Left kidney (tissue), 2 donors: ENCODE measurements around the gene ZNF512B. TPM values are rescaled to one million over a fixed set of nuclear protein-coding genes. Genes with fewer than 3 reads are reported as not detected.
"Not testable (repeated sequence)": the region's sequence is repeated elsewhere in the genome, so short reads cannot be mapped to it uniquely, and the experiment has no call there.

ENCODE experiments used
- DNase-seq: peaks from one replicate; pipeline ENCODE4 v3.0.0-alpha.2; 2013
- polyA plus RNA-seq: library from polyadenylated mRNA; unstranded; fragments of 120-200 nt; gene quantifications from one replicate; pipeline ENCODE4 v1.2.1, GENCODE V29; 2013; ENCODE audit not compliant: insufficient read length

Gene ZNF512B
- polyA plus RNA-seq, 1 donor: 24.7 TPM

DNA sequence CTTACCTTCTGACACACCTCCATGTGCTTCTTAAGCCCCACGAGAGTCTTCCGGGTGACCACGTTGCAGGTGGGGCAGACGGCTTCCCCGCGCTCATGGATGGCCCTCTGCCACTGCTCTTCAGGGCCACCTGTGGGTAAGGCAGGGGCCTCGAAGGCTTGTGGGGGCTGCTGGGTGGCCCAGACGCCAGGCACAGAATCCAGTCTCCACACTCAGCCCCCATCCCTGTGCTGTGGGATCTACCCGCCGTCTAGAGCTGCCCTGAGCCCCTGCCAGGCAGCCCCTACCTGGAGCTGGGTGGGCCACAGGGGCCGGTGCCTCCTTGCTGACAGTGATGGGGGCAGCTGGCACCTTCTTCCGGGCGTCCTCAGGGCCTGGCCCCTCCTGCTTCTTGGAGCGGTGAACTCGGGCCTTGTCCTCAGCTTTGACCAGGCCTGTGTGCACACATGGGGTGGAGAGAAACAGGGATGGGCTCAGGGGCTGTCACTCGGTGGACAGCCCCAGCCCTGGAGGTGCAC, 5.9 kb downstream of the ZNF512B start:
- DNase-seq: no peak

DNA sequence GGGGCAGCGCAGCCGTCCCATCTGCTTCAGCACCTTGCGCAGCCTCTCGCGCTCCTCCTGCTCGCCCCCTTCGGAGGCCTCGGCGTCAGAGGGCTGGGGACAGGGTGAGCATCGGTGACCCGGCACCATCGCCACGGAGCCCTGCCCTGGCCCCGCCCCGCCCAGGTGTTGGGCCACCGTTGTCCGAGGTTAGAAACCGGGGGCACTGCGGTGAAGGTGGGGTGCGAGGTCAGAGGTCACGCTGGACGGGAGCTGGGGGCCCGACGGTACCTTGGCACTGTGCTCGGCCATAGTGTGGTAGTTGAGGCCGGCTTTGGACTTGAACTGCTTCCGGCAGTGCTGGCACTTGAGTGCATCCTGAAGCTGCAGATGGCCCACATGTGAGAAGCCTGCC, 6.4 kb downstream of the ZNF512B start:
- DNase-seq: no peak

DNA sequence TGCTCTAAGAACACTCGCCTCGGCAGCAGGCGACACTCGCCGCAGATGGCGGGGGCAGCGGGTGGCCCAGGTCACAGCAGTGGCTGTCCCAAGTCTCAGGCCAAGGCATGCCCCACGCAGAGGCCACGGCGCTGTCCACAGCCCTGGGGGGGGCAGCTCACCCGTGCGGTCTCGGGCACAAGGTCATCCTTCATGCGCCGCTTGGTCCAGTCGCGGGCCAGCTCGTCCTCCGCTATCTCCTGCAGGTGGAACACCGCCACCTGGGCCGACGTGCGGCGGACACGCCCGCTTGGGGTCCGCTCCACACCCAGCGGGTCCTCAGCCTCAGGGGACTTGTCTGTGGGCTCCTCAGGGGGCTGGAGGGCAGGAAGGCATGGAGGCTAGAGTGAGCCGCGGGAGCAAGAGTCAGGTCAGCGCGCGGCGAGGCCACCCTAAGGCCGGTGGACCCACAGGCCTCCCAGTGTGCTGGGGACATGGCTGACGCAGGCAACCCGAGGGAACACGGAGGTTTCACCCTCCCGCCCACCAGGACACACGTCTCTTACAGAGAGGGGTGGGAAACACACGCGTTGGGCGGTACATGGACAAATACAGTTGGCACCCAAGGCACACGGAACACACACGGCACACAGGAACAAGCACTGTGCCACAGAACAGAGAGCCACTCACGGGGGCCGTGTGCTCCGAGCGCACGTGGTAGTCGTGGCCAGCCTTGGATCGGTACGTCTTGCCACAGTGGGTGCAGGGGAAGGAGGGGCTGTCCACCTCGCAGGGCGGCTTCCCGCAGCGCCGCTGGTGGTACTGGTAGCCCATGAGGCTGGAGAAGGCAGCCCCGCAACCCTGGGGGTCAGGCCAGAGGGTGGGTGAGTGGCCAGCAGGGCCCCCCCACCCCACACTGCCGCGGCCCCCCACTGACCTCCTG, 7.0 kb downstream of the ZNF512B start:
- DNase-seq: no peak

DNA sequence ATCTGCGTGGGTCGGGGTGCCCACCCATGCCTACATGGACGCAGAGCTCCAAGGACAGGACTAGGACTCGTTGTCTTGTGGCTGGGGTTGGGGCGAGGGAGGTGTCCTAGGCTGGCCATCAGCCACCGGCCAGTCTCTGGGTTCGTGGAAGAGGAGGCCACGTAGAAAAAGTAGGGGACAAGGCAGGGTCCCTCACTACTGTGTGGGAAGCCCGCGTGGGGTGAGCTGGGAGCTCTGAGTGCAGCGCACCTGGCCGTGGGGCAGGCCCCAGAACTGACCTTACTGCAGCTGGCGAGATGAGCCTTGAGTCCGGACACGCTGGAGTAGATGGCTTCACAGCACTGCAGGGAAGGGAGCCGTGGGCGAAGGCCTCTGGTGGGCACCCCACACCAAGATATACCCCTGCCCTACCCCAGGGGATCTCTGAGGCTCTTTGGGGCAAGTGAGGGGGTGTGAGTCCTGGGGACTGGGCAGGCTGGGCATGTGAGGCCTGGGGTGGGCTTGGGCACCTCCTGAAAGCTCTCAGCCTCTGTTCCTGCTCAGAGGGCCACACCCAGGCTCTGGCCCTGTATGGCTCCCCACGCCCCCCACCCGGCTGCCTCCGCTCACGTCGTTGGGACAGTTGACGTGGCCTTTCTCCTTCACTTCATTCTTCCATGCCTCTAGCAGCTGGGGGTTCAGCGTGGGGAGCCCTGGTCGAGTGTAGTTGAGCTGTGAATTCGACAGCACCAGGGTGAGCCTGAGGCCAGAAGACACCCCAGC, 7.9 kb downstream of the ZNF512B start:
- DNase-seq: no peak

DNA sequence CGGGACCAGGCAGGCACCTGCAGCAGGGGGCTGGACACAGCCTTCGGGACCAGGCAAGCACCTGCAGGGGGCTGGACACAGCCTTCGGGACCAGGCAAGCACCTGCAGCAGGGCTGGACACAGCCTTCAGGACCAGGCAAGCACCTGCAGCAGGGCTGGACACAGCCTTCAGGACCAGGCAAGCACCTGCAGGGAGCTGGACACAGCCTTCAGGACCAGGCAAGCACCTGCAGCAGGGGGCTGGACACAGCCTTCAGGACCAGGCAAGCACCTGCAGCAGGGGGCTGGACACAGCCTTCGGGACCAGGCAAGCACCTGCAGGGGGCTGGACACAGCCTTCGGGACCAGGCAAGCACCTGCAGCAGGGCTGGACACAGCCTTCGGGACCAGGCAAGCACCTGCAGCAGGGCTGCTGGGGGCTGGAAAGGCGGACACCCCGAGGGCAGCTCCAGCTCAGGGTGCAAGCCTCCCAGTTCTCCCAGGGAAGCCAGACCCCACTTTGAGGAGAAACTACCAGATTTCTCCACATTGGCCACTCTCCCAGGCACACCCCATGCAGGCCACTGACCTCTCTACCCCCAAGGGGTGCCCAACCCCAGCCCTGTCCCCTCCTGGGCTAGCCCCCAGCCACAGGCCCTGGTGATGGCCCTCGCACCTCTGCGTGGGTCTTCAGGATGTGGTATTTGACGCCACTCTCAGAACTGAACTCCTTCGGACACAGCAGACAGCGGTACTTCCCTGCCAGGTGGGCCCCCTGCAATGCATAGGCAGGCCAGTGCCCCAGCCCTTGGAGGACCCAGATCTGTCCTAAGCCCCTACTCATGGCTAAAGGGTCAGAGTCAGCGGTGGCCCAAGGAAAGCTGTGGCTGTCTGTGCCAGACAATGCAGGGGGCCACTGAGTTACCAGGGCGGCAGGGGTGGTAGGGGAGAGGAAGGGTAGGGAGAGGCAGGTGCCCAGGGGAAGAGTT, 8.8 kb downstream of the ZNF512B start:
- not testable (repeated sequence) for DNase-seq

DNA sequence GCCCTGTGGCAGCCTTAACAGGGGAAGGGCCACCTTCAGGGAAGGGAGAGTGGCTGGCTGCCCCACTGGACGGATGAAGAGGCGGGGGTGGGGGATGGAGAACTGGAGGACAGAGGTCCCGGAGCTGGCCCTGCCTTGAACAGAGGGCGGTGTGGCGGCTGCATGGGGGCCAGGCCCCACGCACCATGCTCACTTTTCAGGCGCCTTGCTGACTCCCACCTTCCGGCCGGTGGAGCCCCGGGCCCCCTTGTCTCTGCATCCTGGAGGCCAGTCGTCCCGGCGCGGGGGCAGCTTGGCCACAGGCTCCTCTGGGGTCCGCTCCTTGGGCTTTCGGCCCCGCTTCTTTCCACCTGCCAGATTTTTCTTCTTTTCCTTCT, 10.0 kb downstream of the ZNF512B start:
- DNase-seq: no peak

DNA sequence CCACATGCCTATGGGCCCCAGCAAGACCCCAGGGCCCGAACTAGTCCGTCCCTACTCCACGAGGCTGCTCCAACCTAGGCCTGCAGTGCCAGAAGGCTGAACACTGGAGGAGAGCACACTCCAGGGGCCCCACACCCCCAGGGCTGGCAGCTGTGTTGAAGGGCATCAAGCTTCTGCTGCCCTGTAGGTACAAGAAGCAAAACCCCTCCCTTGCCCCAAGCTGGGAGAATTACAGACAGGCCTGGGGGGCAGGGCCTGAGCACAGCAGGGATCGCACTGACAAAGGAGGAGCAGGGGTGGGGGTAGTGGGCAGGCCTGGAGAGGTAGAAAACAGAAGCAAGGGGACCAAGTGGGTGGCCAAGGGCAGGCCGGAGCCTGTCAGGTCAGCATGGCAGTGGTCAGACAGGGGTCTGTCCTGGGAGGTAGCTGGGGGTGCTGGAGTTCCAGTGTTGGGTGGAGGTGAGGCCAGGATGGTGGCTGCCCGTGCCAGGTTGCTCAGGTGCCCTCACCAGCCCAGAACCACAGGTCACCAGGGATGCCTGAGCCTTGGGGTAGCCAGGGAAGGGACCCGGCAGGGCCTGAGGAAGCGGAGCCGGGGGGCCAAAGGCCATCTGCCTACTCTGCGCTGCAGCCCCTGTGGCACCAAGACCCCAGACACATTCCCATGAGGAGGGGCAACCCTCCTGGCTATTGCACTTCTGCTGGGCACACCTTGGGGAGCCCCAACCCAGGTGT, 10.6 kb downstream of the ZNF512B start:
- no peak for DNase-seq

DNA sequence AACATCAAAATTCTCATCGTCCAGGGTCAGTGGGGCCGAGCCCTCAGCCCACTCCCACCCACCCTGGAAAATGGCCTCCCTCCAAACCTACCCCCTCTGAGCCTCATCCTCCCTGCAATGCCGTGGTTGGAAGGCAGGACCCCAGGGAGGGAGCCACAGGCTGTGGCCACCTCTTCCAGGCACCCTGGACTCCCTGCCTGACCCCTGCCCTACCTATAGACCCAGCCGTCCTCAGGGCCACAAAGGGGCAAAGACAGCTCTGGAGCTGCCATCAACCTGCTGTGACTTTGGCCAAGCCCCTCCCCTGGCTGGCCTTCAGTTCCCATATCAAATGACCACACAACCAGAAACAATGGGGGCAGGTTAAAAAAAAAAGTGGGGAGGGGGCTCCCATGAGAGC, 11.3 kb downstream of the ZNF512B start:
- no peak for DNase-seq

DNA sequence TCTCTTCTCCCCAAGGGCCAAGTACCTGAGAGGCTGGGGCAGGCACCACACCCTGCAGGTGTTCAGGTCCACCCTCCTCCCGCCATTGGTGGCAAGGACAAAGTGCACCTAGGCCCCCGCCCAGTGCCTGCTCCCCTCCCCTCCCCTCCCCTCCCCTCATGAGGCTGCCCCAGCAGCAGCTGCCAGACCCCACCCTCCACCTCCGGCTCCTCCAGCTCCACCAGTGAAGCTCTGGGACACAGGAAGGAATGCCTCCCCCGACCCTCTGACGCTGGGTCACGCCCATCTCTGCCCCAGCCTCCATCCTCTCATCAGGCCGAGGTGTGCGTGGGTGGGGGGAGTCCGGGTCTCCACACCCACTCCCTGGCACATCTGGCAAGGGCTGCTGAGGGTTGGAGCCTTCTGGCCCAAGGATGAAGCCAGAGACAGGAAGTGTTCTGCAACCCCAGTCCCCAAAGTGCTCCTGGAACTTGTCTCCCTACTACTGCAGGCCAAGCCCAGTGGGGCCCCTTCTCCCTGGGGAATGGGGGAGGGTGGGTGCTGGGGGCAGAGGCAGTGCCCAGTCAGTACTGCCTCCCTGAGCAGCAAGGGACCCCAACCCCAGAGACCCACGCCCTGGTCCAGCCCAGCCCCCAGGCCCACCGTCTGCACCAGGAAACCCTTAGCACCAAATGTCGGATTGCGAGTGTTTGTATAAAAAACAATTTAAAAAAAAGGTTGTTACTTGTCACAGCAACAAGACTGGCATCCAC, 11.9 kb downstream of the ZNF512B start:
- DNase-seq: no peak

DNA sequence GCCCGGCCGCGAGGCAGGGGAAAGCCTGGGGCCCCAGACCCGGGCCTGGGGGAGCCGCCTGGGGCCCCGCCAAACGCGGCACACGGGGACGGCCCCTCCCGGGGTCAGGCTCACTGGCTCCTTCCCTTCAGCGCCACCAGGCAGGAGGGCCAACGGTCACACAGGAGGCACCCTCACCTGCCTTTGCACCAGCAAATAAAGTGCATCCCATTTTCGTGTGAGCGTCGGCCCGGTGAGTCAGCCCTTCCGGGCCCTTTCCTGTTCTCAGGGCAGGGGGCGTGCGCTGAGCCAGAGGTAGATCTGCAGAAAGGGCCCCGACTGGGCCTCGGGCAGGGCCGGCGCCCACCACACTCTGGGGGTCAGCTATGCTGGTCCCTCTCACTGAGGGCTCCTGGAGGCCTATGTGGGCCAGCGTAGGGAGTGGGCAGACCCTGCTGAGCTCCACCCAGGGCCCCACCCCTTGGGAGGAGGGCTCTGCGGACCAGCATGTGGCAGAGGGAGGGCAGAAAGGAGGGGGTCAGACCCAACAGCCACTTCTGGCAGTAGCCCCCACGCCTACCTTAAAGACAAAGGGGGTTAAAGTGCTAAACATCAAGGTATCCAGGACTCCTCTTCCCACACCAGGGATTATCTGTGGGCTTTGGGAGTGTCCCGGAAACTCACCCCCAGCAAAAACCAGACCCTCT, 12.6 kb downstream of the ZNF512B start:
- DNase-seq: peak; percentile 30

DNA sequence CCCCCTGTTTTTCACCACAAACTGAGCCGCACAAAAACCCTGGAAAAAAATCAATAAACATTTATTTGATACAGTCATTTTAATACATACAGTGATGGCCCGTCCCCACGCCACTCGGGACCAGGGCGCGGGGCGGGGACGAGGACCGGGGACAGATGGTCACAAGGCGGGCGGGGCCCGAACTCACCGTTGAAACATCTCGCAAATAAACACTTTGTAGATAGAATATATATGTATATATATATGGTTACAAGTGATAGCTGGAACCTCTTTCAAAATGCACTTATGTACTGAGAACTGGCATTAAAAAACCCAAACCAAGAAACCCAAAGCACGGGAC, 13.1 kb downstream of the ZNF512B start:
- no peak for DNase-seq

DNA sequence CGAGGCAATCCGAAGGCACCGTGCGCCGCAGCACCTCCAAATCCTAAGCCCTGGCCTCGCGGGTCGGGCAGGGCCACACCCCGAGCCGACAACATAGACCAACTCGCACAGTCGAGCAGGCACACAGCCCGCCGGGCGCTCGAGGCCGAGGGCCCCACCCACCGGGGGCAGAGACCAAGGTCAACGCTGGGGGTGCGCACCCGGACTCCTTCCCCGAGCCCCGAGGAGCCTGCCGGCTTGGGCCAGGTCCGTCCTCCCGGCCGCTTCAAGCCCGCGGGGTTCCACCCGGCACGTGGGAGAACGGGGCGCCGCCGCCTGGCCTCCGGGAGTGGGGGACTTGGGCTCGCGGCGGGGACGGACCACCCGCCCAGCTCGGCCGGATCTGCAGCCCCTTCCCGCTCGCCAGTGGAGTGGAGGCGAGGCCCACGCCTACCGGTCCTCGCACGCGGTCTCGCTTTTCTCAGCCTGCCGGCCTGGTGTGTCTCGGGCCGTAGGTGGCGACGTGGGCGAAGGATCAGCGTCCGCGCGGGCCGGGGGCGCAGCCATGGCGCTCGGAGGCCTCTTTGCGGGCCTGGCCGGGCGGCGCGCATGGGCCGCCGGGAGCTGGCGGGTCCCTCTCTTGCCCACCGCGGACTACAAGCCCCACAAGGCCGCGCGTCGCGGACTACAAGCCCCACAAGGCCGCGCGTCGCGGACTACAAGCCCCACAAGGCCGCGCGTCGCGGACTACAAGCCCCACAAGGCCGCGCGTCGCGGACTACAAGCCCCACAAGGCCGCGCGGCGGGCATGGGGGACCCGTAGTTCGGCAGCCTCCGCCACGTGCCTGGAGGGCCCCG, 13.7 kb downstream of the ZNF512B start, which contains the start of gene UCKL1:
Gene UCKL1 (minus strand): TSS at position 590 of the 837 bp plus-strand sequence. CDS start 44 bp downstream, at position 546.
- DNase-seq: peak; percentile 86

DNA sequence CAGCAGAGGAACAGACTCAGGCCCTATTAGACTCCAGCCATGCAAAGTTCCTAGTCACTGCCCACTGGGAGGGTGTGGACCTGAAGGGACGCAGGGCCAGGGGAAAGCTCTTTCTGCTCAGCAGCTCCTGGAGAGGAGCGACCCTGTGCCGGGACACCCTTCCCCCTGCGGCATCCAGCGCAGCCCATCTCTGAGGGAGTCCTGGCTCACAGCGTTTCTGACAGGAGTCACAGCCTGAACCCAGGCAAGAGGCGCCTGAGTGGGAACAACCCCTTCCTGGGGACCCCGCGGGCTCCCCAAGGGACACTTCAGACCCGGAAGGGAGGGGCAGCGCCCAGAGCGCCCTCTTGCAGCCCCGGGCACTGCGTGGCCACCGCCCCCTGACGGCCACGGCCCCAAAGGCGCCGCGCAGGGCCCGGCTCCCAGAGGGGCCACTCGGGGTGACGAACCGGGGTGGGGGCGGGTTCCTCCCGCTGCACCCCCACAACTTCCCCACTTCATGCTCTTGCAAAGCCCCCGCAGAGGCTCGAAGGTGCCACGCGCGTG, 14.4 kb downstream of the ZNF512B start:
- no peak for DNase-seq

DNA sequence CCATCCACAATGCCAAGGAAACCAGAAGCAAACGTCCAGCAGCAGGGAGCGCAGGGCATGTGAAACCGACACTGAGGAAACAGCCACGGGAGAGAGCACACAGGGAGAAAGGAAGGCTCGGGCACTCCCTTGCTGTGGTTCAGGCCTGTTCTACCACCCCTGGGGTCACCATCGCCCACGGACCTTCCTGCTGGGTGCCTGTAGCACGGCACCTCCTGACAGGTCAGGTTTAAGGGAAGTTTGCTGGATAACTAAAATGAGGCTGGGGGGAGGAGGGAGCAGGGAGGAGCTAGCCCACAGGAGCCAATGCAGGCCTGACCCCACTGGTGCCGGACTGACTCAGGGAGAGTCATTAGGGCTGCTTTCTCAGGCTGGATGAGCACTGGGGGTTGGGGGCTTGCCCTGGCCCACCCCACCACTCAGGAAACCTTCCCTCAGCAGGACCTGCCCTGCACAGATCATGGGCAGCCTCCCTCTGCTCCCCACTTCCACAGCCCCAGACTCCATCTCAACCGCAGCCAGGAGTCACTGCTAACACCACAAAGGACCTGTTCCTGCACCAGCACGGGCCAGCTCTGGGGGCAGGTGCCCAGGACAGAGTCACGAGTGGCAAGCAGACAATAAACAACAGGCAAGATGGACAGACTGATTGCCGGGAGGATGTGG, 15.8 kb downstream of the ZNF512B start:
- DNase-seq: no peak

DNA sequence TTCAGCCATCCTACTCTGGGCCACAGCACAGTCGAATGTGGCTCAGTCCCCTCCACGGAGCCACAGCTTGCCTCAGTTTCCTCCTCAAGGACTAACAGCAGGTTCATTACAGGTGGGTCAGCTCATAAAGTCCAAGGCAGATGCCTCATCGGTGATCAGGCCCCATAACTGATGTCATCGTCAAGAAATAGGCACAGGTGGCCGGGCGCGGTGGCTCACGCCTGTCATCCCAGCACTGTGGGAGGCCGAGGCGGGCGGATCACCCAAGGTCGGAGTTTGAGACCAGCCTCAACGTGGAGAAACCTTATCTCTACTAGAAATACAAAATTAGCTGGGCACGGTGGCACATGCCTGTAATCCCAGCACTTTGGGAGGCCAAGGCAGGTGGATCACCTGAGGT, 17.0 kb downstream of the ZNF512B start:
- DNase-seq: no peak

DNA sequence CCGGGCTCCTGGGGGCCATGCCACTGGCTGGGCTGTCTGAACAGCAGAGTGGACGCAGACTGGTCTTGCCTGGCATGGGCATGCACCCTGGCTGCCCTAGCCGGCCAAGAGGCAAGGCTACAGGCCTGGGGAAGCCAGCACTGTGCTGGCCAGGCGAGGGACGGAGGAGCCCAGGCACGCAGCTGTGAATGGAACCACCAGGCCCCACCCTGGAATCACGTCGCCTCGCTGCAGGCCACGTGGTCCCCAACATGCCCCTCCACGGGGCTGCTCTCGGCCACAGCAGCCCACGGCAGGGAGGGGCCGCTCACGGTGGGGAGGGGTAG, 17.6 kb downstream of the ZNF512B start:
- no peak for DNase-seq

DNA sequence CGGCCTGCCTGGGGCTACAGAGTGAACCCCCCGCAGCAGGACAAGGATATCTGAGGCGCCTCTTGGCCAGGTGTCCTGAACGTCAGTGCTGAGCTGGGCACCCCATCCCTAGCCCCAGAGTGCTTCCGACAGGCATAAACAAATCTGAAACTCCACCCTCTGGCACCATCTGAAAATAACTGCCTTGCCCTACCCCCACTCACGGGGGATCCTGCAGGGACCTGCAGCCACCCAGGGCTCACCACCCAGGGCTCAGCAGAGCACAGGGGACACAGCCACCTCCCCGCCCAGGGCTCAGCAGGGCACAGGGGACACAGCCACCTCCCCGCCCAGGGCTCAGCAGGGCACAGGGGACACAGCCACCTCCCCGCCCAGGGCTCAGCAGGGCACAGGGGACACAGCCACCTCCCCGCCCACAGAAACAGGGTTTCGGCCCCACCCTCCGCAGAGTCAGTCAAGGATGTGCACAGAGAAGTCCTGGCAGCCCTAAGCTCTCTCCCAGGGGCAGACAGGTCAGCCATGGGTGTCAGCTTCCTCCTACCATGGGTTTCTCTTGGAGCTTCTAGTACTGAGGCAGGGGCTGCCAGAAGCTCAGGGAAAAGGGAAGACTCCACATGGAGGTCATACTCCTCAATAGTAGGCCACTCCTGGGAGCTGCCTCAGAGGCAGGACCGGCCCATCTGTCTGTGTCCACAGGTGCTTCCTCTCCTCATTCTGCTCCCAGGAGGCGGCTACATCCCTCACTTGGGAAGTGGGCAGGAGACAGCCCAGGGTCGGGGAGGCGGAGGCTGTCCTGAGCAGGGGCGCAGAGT, 18.1 kb downstream of the ZNF512B start:
- DNase-seq: no peak
